ENCODE data around the gene PLEKHH3. TPM values are rescaled to one million over a fixed set of nuclear protein-coding genes. Genes with fewer than 3 reads are reported as not detected.

Gene PLEKHH3
- total RNA-seq, 1 donor from 2014 or later = 3.4 TPM

DNA sequence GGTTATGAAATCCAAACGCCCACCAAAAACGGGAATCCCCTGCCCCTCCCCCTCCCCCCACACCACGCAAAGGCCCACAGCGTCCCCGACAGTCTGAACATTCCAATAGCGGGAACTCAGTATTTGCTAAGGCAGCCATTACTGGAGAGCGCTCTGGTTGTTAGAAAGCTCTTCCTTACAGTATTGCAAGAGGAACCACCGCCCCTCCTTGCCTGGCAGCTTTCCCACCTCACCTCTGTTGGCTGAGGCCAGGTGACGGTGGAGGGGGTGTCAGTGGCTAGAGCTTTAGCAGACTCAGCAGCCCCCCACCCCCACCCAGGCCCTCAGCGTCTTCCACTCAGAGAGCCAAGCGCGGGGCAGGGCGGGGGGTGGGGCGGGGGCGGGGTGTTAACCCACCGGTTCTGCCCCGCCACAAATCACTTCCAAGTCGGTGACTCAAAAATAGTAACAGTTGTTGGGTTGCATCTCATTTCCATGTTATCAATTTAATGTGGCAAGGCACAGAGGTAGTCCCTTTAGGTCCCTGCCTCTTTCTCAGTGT lies 2.2 kb upstream of the PLEKHH3 start:
- peak overlapping the region; percentile 67 for H3K4me3 ChIP-seq
- peaks cover 45% of the 10 kb centered on the region for H3K4me1 ChIP-seq
- H3K9me3 Mint-ChIP-seq = no peaks in the 10 kb centered on the region
- H3K36me3 Mint-ChIP-seq = no peaks in the 10 kb centered on the region
- H3K9me3 ChIP-seq (ENCODE audit: low read depth) = no peaks in the 10 kb centered on the region
- peak overlapping the region; percentile 99 for H3K27ac Mint-ChIP-seq
- H3K79me2 ChIP-seq (ENCODE audit: low read depth) = peaks cover 11% of the 10 kb centered on the region
- peak; percentile 63 for DNase-seq (ENCODE audit: low spot score)
- no peaks in the 10 kb centered on the region for H3K36me3 ChIP-seq
- H3K4me2 ChIP-seq = peak overlapping the region; percentile 83
- H3K4me3 Mint-ChIP-seq = peak overlapping the region; percentile 88
- H4K20me1 ChIP-seq (ENCODE audit: low read depth) = peaks cover 24% of the 10 kb centered on the region
- H3K9ac ChIP-seq = no peak overlapping the region
- H2AFZ ChIP-seq (replicated peaks) = no peak overlapping the region
- peaks cover 3% of the 10 kb centered on the region for H3K27me3 Mint-ChIP-seq (ENCODE audit: insufficient read depth, low read depth)
- peaks cover 35% of the 10 kb centered on the region for H3K27me3 ChIP-seq
- TF ChIP-seq EZH2phosphoT487 (IDR thresholded peaks at IDR 0.05) (no peak), EZH2 (IDR thresholded peaks at IDR 0.05) (no peak)
- TF ChIP-seq, protein P1, sequence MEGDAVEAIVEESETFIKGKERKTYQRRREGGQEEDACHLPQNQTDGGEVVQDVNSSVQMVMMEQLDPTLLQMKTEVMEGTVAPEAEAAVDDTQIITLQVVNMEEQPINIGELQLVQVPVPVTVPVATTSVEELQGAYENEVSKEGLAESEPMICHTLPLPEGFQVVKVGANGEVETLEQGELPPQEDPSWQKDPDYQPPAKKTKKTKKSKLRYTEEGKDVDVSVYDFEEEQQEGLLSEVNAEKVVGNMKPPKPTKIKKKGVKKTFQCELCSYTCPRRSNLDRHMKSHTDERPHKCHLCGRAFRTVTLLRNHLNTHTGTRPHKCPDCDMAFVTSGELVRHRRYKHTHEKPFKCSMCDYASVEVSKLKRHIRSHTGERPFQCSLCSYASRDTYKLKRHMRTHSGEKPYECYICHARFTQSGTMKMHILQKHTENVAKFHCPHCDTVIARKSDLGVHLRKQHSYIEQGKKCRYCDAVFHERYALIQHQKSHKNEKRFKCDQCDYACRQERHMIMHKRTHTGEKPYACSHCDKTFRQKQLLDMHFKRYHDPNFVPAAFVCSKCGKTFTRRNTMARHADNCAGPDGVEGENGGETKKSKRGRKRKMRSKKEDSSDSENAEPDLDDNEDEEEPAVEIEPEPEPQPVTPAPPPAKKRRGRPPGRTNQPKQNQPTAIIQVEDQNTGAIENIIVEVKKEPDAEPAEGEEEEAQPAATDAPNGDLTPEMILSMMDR (IDR thresholded peaks at IDR 0.05) = no peak
- no peak overlapping the region for H3K27ac ChIP-seq
- H3K4me1 Mint-ChIP-seq = peaks cover 48% of the 10 kb centered on the region
- peaks cover 70% of the 10 kb centered on the region for H3F3A ChIP-seq (ENCODE audit: low read depth)

DNA sequence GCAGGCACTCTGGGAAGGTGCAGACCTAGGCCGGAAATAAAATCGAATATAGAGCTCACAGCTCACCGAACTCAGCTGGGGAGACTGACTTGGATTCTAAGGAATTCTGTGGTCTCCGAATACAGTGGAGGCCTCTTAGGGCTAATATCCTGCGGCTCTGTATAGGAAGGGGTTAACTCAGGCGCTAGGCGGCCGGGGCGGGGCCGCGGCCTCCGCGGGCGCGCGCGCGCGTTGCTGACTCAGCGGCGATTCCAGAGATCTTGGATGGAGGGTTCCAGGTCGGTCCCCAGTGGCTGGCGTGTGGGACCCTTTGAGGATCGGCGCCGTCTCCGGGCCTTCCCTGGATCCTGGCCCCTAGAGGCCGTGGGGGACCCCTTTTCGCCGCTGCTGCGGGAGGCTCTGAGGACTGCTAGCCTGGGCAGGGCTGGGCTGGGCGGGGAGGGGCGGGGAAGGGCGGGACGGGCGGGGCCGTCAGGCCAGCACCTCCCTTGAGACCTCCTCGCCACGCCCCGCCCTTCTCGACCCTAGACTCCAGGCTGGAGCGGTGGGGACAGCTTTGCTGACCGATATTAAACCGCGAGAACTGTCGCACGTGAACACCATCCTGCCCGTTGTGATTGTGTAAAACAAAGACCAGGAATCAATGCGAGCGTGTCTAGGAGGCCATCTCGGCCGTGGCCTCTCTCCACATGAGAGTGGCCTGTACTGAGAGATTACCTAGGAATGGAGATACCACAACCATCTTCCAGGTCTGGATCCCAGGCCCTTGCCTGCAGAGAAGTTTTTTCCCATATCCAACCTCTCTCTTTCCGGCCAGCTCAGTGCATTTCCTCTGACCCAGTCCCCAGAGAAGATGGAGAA lies 1.4 kb upstream of the PLEKHH3 start:
- H2AFZ ChIP-seq (replicated peaks) = no peak overlapping the region
- H3K27ac Mint-ChIP-seq = peak overlapping the region; percentile 99

DNA sequence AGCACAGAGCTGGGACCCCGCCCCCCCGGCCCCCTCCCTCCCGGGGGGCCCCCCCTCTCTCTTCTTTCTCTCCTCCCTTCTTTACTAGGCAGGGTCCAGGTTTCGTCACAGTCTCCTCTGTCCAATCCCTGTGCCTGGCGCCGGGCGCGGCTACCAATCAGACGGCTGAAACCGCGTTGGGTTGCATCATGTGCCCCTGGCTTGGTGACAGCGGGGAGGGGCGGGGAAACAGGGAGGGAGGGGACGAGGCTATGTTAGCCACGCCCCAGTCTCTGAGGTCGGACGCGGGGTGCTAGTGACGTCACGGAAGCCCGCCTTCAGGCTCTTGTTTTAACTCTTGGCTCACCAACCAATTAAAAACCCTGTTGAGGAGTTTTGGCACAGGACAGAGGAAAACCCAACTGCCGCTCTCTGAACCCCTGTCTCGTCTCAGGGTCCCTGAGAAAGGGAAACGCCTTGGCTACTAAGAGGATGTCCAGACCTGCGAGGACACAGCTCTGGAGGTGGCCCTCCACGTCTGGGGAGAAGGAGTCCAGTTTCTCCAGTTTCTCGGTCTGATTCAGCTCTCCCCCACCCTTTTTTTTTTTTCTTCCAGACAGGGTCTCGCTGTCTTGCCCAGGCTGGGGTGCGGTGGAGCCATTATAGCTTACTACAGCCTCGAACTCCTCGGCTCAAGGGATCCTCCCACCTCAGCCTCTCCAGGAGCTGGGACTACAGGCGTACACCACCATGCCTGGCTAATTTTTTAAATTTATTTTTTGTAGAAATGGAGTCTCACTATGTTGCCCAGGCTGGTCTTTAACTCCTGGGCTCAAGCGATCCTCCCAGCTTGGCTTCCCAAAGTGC lies 441 bp upstream of the PLEKHH3 start:
- H2AFZ ChIP-seq (replicated peaks) = no peak overlapping the region

More for the DNA sequence above, 1.4 kb upstream of the PLEKHH3 start:
- peak overlapping the region; percentile 93 for H3K4me3 Mint-ChIP-seq
- peak overlapping the region; percentile 93 for H3K27ac ChIP-seq
- no peak overlapping the region for H3K9ac ChIP-seq
- TF ChIP-seq, protein P1 (IDR thresholded peaks at IDR 0.05) = peak; percentile 13
- no peak for TF ChIP-seq EZH2 (IDR thresholded peaks at IDR 0.05)
- no peak for TF ChIP-seq EZH2phosphoT487 (IDR thresholded peaks at IDR 0.05)
- H3K36me3 Mint-ChIP-seq = no peaks in the 10 kb centered on the region
- no peaks in the 10 kb centered on the region for H3K9me3 ChIP-seq (ENCODE audit: low read depth)
- H3K4me3 ChIP-seq = peak overlapping the region; percentile 67
- H3K9me3 Mint-ChIP-seq = no peaks in the 10 kb centered on the region
- peaks cover 45% of the 10 kb centered on the region for H3K4me1 Mint-ChIP-seq
- H3K36me3 ChIP-seq = no peaks in the 10 kb centered on the region
- H3K4me1 ChIP-seq = peaks cover 45% of the 10 kb centered on the region
- H3K27me3 Mint-ChIP-seq (ENCODE audit: insufficient read depth, low read depth) = peaks cover 3% of the 10 kb centered on the region
- peaks cover 28% of the 10 kb centered on the region for H4K20me1 ChIP-seq (ENCODE audit: low read depth)
- DNase-seq (ENCODE audit: low spot score) = peak; percentile 95
- peaks cover 39% of the 10 kb centered on the region for H3K27me3 ChIP-seq
- peaks cover 62% of the 10 kb centered on the region for H3F3A ChIP-seq (ENCODE audit: low read depth)
- H3K4me2 ChIP-seq = peak overlapping the region; percentile 83
- H3K79me2 ChIP-seq (ENCODE audit: low read depth) = peaks cover 11% of the 10 kb centered on the region

More for the DNA sequence above, 441 bp upstream of the PLEKHH3 start:
- Mint-ChIP-seq H3K4me1 (peaks cover 41% of the 10 kb centered on the region), H3K36me3 (no peaks in the 10 kb centered on the region), H3K27ac (peak overlapping the region; percentile 98), H3K4me3 (peak overlapping the region; percentile 93), H3K9me3 (no peaks in the 10 kb centered on the region), H3K27me3 (ENCODE audit: insufficient read depth, low read depth) (peaks cover 3% of the 10 kb centered on the region)
- Histone ChIP-seq H3K4me1 (peaks cover 45% of the 10 kb centered on the region), H3K79me2 (ENCODE audit: low read depth) (peaks cover 11% of the 10 kb centered on the region), H3K27ac (no peak overlapping the region), H3K9ac (no peak overlapping the region), H3F3A (ENCODE audit: low read depth) (peaks cover 57% of the 10 kb centered on the region), H3K36me3 (no peaks in the 10 kb centered on the region), H3K9me3 (ENCODE audit: low read depth) (no peaks in the 10 kb centered on the region), H3K4me2 (peak overlapping the region; percentile 95), H3K4me3 (peak overlapping the region; percentile 70), H4K20me1 (ENCODE audit: low read depth) (peaks cover 35% of the 10 kb centered on the region), H3K27me3 (peaks cover 48% of the 10 kb centered on the region)
- DNase-seq (ENCODE audit: low spot score) = peak; percentile 100
- TF ChIP-seq EZH2 (IDR thresholded peaks at IDR 0.05) (no peak), EZH2phosphoT487 (IDR thresholded peaks at IDR 0.05) (no peak)
- TF ChIP-seq, protein P1 (IDR thresholded peaks at IDR 0.05) = no peak
